Central memory CD8-positive, alpha-beta T cell (primary cell): ENCODE measurements around the gene TMEM95.

Experiments used
- ATAC-seq: fragments of 150-1000 bp; cut with Tn5 transposase; replicated peaks from 2 replicates; pipeline ENCODE4 v1.10.0; 2022; ENCODE audit warnings: mild to moderate bottlenecking, moderate FRiP score, moderate number of reproducible peaks; ENCODE audit not compliant: poor library complexity, severe bottlenecking; ENCODE audit errors: extremely low read depth
- DNase-seq, 2 donors: peaks; one replicate each; pipeline ENCODE4 v3.0.0; 2021; ENCODE audit warnings: low spot score in 2 of 2
- H3K27ac Mint-ChIP-seq: one replicate; pipeline ENCODE4 v1.8.0; 2022; ENCODE audit warnings: low read depth, mild to moderate bottlenecking, moderate library complexity, mixed read lengths
- H3K27me3 Mint-ChIP-seq: one replicate; pipeline ENCODE4 v1.8.0; 2022; ENCODE audit warnings: mixed read lengths
- H3K36me3 Mint-ChIP-seq: one replicate; pipeline ENCODE4 v1.8.0; 2022; ENCODE audit warnings: mild to moderate bottlenecking, moderate library complexity, mixed read lengths; ENCODE audit not compliant: insufficient read depth
- H3K4me1 Mint-ChIP-seq: one replicate; pipeline ENCODE4 v1.8.0; 2022; ENCODE audit warnings: mixed read lengths
- H3K4me3 Mint-ChIP-seq: one replicate; pipeline ENCODE4 v1.8.0; 2022; ENCODE audit warnings: mild to moderate bottlenecking, moderate library complexity, mixed read lengths
- H3K9me3 Mint-ChIP-seq: one replicate; pipeline ENCODE4 v1.8.0; 2022; ENCODE audit warnings: mixed read lengths

TMEM95 gene

GRCh38 chr17:7393613-7394451, 38.9 kb downstream of the TMEM95 start:
- Mint-ChIP-seq H3K27me3 (no peaks in the 10 kb centered on the region), H3K4me1 (peaks cover 30% of the 10 kb centered on the region), H3K27ac (peak overlapping the region; percentile 88), H3K9me3 (no peaks in the 10 kb centered on the region), H3K36me3 (peaks cover 14% of the 10 kb centered on the region), H3K4me3 (peak overlapping the region; percentile 94)
- peak in 1 of 2 donors; percentile 56 for DNase-seq
- peak; percentile 73 for ATAC-seq

- peaks cover 29% of the 10 kb centered on the region for H3K4me1 Mint-ChIP-seq
- ATAC-seq: peak; percentile 88
- H3K4me3 Mint-ChIP-seq: peak within 1 kb of the TSS; percentile 94
- H3K9me3 Mint-ChIP-seq: no peaks in the 10 kb centered on the region
- peaks cover 14% of the 10 kb centered on the region for H3K36me3 Mint-ChIP-seq
- peak within 1 kb of the TSS; percentile 88 for H3K27ac Mint-ChIP-seq
- H3K27me3 Mint-ChIP-seq: no peaks in the 10 kb centered on the region
- DNase-seq: peak; percentile 69 to 74
Measured at GRCh38 chr17:7394452-7395191, 39.7 kb downstream of the TMEM95 start, which contains the start of gene PLSCR3. TSS of gene PLSCR3 (minus strand) at chr17:7394525. CDS start at chr17:7394110, 415 bp downstream.

- Mint-ChIP-seq H3K36me3 (peaks cover 3% of the 10 kb centered on the region), H3K27me3 (no peaks in the 10 kb centered on the region), H3K4me3 (peak overlapping the region; percentile 9), H3K4me1 (peaks cover 22% of the 10 kb centered on the region), H3K9me3 (no peaks in the 10 kb centered on the region), H3K27ac (no peak overlapping the region)
- ATAC-seq: no peak
- no peak for DNase-seq
Measured at GRCh38 chr17:7396147-7396546, 41.2 kb downstream of the TMEM95 start.

GRCh38 chr17:7398612-7399011, 43.7 kb downstream of the TMEM95 start:
- no peak overlapping the region for H3K27ac Mint-ChIP-seq
- H3K27me3 Mint-ChIP-seq: no peaks in the 10 kb centered on the region
- no peak for ATAC-seq
- H3K4me1 Mint-ChIP-seq: peaks cover 23% of the 10 kb centered on the region
- H3K36me3 Mint-ChIP-seq: peaks cover 2% of the 10 kb centered on the region
- H3K4me3 Mint-ChIP-seq: no peak overlapping the region
- DNase-seq: no peak
- H3K9me3 Mint-ChIP-seq: no peaks in the 10 kb centered on the region

- peak overlapping the region; percentile 93 for H3K4me3 Mint-ChIP-seq
- no peaks in the 10 kb centered on the region for H3K9me3 Mint-ChIP-seq
- ATAC-seq: no peak
- peaks cover 19% of the 10 kb centered on the region for H3K4me1 Mint-ChIP-seq
- H3K27ac Mint-ChIP-seq: peak overlapping the region; percentile 78
- H3K36me3 Mint-ChIP-seq: peaks cover 5% of the 10 kb centered on the region
- no peak for DNase-seq
- H3K27me3 Mint-ChIP-seq: no peaks in the 10 kb centered on the region
Measured at GRCh38 chr17:7403043-7403726, 48.2 kb downstream of the TMEM95 start.

- Mint-ChIP-seq H3K27ac (peak overlapping the region; percentile 78), H3K27me3 (no peaks in the 10 kb centered on the region), H3K36me3 (peaks cover 5% of the 10 kb centered on the region), H3K4me3 (peak overlapping the region; percentile 93), H3K4me1 (peaks cover 19% of the 10 kb centered on the region), H3K9me3 (no peaks in the 10 kb centered on the region)
- ATAC-seq (peak; percentile 7), DNase-seq (no peak)
Measured at GRCh38 chr17:7403727-7403976, 48.7 kb downstream of the TMEM95 start.

GRCh38 chr17:7403977-7404736, 49.2 kb downstream of the TMEM95 start, which contains the start of gene TMEM256:
TSS of gene TMEM256 (minus strand) at chr17:7404097. CDS start at chr17:7404084, 13 bp downstream.
- Mint-ChIP-seq H3K4me3 (peak within 1 kb of the TSS; percentile 93), H3K36me3 (peaks cover 5% of the 10 kb centered on the region)

GRCh38 chr17:7404737-7405349, 49.9 kb downstream of the TMEM95 start:
- no peaks in the 10 kb centered on the region for H3K9me3 Mint-ChIP-seq
- peaks cover 5% of the 10 kb centered on the region for H3K36me3 Mint-ChIP-seq
- H3K27me3 Mint-ChIP-seq: no peaks in the 10 kb centered on the region
- peaks cover 19% of the 10 kb centered on the region for H3K4me1 Mint-ChIP-seq
- ATAC-seq (peak; percentile 59), DNase-seq (no peak)
- peak overlapping the region; percentile 93 for H3K4me3 Mint-ChIP-seq
- peak overlapping the region; percentile 78 for H3K27ac Mint-ChIP-seq

More at GRCh38 chr17:7403977-7404736, 49.2 kb downstream of the TMEM95 start, which contains the start of gene TMEM256:
- no peaks in the 10 kb centered on the region for H3K27me3 Mint-ChIP-seq
- peak within 1 kb of the TSS; percentile 78 for H3K27ac Mint-ChIP-seq
- peak; percentile 96 for ATAC-seq
- H3K9me3 Mint-ChIP-seq: no peaks in the 10 kb centered on the region
- H3K4me1 Mint-ChIP-seq: peaks cover 19% of the 10 kb centered on the region
- peak; percentile 82 to 90 for DNase-seq

GRCh38 chr17:7405350-7406234, 50.6 kb downstream of the TMEM95 start:
- Mint-ChIP-seq H3K27me3 (no peaks in the 10 kb centered on the region), H3K4me3 (peak overlapping the region; percentile 93), H3K36me3 (peaks cover 5% of the 10 kb centered on the region), H3K4me1 (peaks cover 19% of the 10 kb centered on the region), H3K27ac (peak overlapping the region; percentile 78), H3K9me3 (no peaks in the 10 kb centered on the region)
- DNase-seq (no peak), ATAC-seq (no peak)

GRCh38 chr17:7406235-7406825, 51.4 kb downstream of the TMEM95 start:
- peaks cover 19% of the 10 kb centered on the region for H3K4me1 Mint-ChIP-seq
- no peak for DNase-seq

More at GRCh38 chr17:7406235-7406825, 51.4 kb downstream of the TMEM95 start:
- Mint-ChIP-seq H3K36me3 (peaks cover 5% of the 10 kb centered on the region), H3K9me3 (no peaks in the 10 kb centered on the region), H3K27ac (no peak overlapping the region), H3K27me3 (no peaks in the 10 kb centered on the region), H3K4me3 (peak overlapping the region; percentile 93)
- ATAC-seq: no peak
